ENCODE data around the gene FUNDC2.

The FUNDC2 gene

DNA sequence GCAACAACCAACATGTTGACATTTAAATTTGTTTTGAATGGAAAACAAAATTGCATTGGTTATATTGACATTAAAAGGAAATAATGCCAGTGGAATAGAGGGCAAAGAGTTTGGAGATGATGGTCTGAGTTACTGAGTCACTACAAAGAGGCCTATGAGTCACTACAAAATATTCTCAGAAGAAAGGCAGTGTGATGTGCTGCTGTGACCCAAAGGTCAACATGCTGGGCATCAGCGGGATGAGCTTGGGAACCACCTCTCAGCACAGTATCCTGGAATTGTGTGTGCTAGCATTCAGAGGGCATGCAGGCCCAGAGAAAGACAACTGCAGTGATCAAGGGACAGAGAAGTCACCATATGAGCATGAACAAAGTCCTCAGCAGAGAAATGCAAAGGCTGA, 41.5 kb downstream of the FUNDC2 start:
- no peak for TF ChIP-seq CTCF (IDR thresholded peaks at IDR 0.05; ENCODE audit: extremely low read depth, insufficient read depth, missing control alignments)
- in situ Hi-C loops (cut with MboI; ENCODE audit: low pct_unique_long_range_greater_than_20kb, low sequenced_read_pairs, unreplicated experiment) = no loop called here
- no peak for DNase-seq (ENCODE audit: low spot score)

DNA sequence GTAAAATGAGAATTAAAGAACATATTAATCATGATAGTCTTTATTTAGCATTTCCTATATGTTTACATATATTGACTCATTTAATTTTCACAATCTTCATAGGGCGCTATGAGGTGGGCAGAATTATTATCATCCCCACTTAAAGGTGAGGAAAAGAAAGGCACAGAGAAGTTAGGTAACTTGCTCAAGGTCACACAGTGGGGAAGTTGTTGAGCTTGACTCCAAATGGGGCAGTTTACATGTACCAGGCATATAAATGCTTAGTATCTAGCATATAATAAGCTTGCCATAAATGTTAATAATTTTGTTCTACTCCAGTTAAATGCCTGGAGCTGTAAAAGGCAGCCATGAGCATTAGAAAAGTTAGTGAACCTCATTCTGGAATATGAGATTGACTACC, 42.8 kb downstream of the FUNDC2 start:
- in situ Hi-C loops (cut with MboI; ENCODE audit: low pct_unique_long_range_greater_than_20kb, low sequenced_read_pairs, unreplicated experiment) = no loop called here
- no peak for TF ChIP-seq CTCF (IDR thresholded peaks at IDR 0.05; ENCODE audit: extremely low read depth, insufficient read depth, missing control alignments)
- no peak for DNase-seq (ENCODE audit: low spot score)

DNA sequence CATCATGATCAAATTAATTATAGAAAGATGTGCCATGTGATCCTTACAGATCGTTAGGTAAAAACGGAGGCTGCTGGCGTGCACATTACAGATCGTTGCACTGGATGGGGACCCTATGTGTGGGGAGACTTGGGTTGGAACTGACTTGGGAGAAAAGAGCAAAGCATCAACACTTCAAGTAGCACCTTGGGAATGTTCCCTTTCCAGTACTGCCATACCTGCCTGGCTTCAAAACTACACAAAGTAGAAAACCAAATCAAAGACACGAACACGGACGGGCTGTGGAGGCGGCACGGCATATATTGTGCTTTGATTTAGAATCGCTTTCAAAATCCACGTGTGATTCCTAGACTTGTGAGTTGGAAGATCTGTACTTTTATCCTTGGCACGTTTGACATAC, 43.4 kb downstream of the FUNDC2 start:
- no peak for DNase-seq (ENCODE audit: low spot score)
- TF ChIP-seq CTCF (IDR thresholded peaks at IDR 0.05; ENCODE audit: extremely low read depth, insufficient read depth, missing control alignments) = no peak
- in situ Hi-C loops (cut with MboI; ENCODE audit: low pct_unique_long_range_greater_than_20kb, low sequenced_read_pairs, unreplicated experiment) = no loop called here

- in situ Hi-C loops (cut with MboI; ENCODE audit: low pct_unique_long_range_greater_than_20kb, low sequenced_read_pairs, unreplicated experiment) = no loop called here
- no peak for DNase-seq (ENCODE audit: low spot score)
- TF ChIP-seq CTCF (IDR thresholded peaks at IDR 0.05; ENCODE audit: extremely low read depth, insufficient read depth, missing control alignments) = no peak
Measured at GRCh38 chrX:155070663-155070974, 44.0 kb downstream of the FUNDC2 start.

DNA sequence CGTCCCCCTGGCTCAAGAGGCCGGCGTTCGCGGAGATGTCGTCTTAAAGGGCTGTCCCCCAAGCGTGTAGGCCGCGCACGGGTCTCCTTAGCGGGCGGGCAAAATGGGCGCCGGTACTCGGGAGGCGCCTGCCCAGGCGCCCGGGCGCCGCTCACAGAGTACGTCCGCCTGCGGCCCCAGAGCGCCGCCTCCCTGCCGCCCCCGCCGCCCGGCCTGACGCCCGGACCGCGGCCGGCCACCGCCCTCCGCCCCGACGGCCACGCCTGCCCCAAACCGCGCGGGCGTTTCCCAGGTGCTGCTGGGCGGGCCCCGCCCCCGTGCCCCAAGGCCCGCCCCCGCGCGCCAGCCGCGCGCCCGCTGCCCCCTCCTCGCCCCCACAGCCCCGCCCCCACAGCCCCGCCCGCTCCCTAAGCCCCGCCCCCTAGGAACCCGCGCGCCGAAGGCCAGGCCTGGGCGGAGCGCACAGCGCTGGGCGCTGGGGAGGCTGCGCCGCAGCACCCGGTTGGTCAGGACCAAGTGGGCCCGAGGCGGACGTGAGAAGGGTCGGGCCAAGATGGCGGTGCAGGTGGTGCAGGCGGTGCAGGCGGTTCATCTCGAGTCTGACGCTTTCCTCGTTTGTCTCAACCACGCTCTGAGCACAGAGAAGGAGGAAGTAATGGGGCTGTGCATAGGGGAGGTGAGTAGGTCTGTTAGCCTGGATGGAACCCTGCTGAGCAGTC, 44.5 kb downstream of the FUNDC2 start, which contains the start of the genes BRCC3, CMC4 and MTCP1:
TSS of gene BRCC3 (plus strand) at position 534 of the 719 bp plus-strand sequence. CDS start at position 554, 20 bp downstream.
TSS of gene CMC4 (minus strand) at position 162 of the 719 bp plus-strand sequence. CDS start 7,113 bp downstream, outside the sequence.
TSS of gene MTCP1 (minus strand) at position 162 of the 719 bp plus-strand sequence. CDS start 5,126 bp downstream, outside the sequence.
- in situ Hi-C loops (cut with MboI; ENCODE audit: low pct_unique_long_range_greater_than_20kb, low sequenced_read_pairs, unreplicated experiment) = no loop called here
- peak; percentile 92 for DNase-seq (ENCODE audit: low spot score)
- no peak for TF ChIP-seq CTCF (IDR thresholded peaks at IDR 0.05; ENCODE audit: extremely low read depth, insufficient read depth, missing control alignments)

DNA sequence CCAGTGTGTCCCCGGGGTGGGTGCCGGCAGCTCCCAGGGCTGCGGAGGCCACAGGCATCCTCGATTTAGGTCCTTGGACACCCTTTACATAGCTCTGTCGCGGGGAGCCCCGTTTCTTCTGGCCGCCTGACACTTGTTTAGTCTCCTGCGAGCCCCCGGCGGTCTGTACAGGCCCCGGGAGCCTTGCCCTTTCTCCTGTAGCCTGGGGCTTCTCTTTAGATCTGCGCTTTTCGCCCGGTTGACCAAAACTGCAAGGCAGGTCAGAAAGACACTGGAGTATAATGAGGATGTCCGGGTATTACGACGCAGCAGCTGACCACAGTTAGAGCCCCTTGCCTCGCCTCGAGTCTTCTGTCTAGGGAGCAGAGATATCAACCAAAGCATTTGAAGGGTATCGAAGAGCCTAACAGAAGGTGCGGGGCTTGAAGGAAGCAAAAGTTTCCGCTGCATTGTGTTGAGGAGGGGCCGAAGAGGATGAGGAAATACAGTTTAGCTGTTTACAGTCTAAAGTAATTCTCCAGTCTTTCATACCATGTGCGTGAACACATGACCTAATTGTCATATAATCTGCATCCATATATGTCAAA, 45.1 kb downstream of the FUNDC2 start:
- DNase-seq (ENCODE audit: low spot score) = no peak
- no peak for TF ChIP-seq CTCF (IDR thresholded peaks at IDR 0.05; ENCODE audit: extremely low read depth, insufficient read depth, missing control alignments)
- in situ Hi-C loops (cut with MboI; ENCODE audit: low pct_unique_long_range_greater_than_20kb, low sequenced_read_pairs, unreplicated experiment) = no loop called here
